Kidney epithelial cell (primary cell): ENCODE results near the gene RNF126. TPM values are rescaled to one million over a fixed set of nuclear protein-coding genes. Genes with fewer than 3 reads are reported as not detected.

ENCODE experiments used
- DNase-seq: peaks from one replicate; pipeline ENCODE4 v3.0.0-alpha.2; 2010; ENCODE audit warnings: low read depth
- H3K27me3 ChIP-seq: 2 replicates; pipeline ENCODE4 v1.6.0; 2011; ENCODE audit warnings: low read length; ENCODE audit not compliant: control insufficient read depth, insufficient read depth
- H3K36me3 ChIP-seq: 2 replicates; pipeline ENCODE4 v1.5.1; 2011; ENCODE audit warnings: low read length; ENCODE audit not compliant: control insufficient read depth, insufficient read depth
- H3K4me3 ChIP-seq: 2 replicates; pipeline ENCODE4 v1.5.1; 2011; ENCODE audit warnings: low read depth, mild to moderate bottlenecking, control low read depth, low read length
- CTCF ChIP-seq: IDR thresholded peaks from 2 replicates; pipeline ENCODE4 v1.5.1; 2011; ENCODE audit warnings: mild to moderate bottlenecking, moderate library complexity, low read length, control low read depth, inconsistent platforms; ENCODE audit not compliant: insufficient read depth, poor library complexity, severe bottlenecking
- total RNA-seq: library from RNA; depleted of rRNA; stranded (reverse); fragments of >200 nt; gene quantifications from 2 replicates; pipeline ENCODE4 v1.2.3, GENCODE V29; 2015

The RNF126 gene
- total RNA-seq, 1 donor from 2014 or later = 77.6 TPM

GRCh38 chr19:642767-643727, 20.0 kb downstream of the RNF126 start:
- TF ChIP-seq CTCF = no peak
- no peaks in the 10 kb centered on the region for H3K36me3 ChIP-seq
- no peak for DNase-seq
- peaks cover 2% of the 10 kb centered on the region for H3K27me3 ChIP-seq
- H3K4me3 ChIP-seq = no peak overlapping the region

- no peaks in the 10 kb centered on the region for H3K36me3 ChIP-seq
- no peak for DNase-seq
- H3K27me3 ChIP-seq = peaks cover 2% of the 10 kb centered on the region
- TF ChIP-seq CTCF = no peak
- no peak overlapping the region for H3K4me3 ChIP-seq
Observed at GRCh38 chr19:641702-642101, 21.3 kb downstream of the RNF126 start.

GRCh38 chr19:640606-641189, 22.3 kb downstream of the RNF126 start:
- Histone ChIP-seq H3K36me3 (no peaks in the 10 kb centered on the region), H3K4me3 (no peak overlapping the region), H3K27me3 (peaks cover 2% of the 10 kb centered on the region)
- no peak for DNase-seq
- TF ChIP-seq CTCF = no peak

GRCh38 chr19:640161-640558, 22.9 kb downstream of the RNF126 start:
- H3K4me3 ChIP-seq = peak overlapping the region; percentile 24
- TF ChIP-seq CTCF = no peak

GRCh38 chr19:639253-640160, 23.5 kb downstream of the RNF126 start, which contains the start of gene FGF22:
Gene FGF22, plus strand, starts transcription at chr19:639879. Its CDS starts 47 bp downstream, at chr19:639926.
- DNase-seq = no peak
- H3K4me3 ChIP-seq = peak within 1 kb of the TSS; percentile 29
- peaks cover 2% of the 10 kb centered on the region for H3K27me3 ChIP-seq
- TF ChIP-seq CTCF = no peak
- H3K36me3 ChIP-seq = no peaks in the 10 kb centered on the region

More at GRCh38 chr19:640161-640558, 22.9 kb downstream of the RNF126 start:
- Histone ChIP-seq H3K27me3 (peaks cover 2% of the 10 kb centered on the region), H3K36me3 (no peaks in the 10 kb centered on the region)
- no peak for DNase-seq
